Measurements from ENCODE around the gene BCR.

DNA sequence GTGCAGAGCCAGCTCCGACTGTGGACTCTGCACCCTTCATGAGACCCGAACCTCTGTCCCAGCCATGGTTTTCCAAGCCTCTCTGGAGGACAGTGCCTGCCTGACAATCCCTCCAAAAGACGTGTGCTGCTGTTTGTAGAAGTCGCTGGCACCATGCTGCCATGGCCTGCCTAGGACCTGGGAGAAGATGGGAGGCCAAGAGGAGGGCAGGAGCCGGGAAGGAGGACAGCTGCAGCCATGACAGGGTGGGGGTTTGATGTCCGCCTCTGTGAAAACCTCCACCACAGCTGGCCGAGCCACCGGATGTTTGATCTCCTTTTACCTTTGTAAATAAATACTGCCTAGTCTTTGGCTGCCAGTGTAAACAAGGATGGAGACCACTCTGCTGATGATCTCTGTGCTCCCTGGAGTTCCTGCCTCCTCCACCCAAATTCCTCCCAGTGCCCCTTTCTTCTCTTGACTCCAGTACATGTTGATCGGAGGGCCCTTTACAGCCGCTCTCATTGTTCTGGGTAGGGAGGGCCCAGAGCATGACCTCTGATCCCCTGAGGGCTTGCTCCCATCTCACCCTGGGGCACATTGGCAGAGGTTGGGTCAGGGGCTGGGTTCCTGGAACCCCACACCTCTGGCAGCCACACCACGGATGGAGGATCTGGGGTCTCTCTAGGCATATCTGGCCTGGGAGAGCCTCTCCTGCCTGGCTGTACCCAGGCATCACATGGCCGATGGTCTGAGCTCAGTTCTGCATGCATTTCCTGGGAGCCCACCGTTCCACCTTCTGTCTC lies 66.9 kb downstream of the BCR start:
- no peak for TF ChIP-seq POLR2A (IDR thresholded peaks at IDR 0.05)
- TF ChIP-seq, protein P1, sequence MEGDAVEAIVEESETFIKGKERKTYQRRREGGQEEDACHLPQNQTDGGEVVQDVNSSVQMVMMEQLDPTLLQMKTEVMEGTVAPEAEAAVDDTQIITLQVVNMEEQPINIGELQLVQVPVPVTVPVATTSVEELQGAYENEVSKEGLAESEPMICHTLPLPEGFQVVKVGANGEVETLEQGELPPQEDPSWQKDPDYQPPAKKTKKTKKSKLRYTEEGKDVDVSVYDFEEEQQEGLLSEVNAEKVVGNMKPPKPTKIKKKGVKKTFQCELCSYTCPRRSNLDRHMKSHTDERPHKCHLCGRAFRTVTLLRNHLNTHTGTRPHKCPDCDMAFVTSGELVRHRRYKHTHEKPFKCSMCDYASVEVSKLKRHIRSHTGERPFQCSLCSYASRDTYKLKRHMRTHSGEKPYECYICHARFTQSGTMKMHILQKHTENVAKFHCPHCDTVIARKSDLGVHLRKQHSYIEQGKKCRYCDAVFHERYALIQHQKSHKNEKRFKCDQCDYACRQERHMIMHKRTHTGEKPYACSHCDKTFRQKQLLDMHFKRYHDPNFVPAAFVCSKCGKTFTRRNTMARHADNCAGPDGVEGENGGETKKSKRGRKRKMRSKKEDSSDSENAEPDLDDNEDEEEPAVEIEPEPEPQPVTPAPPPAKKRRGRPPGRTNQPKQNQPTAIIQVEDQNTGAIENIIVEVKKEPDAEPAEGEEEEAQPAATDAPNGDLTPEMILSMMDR (IDR thresholded peaks at IDR 0.05) = no peak
